SU-DHL-6 (cell line): ENCODE data around the gene RBPMS2.

Experiments used
- CTCF ChIP-seq: fragments of 200-600 bp; sonication (generic); IDR thresholded peaks from one replicate; pipeline ENCODE4 v1.5.1; 2017; ENCODE audit warnings: antibody characterized with exemption, mild to moderate bottlenecking, low read length, moderate library complexity; ENCODE audit not compliant: insufficient read depth, poor library complexity, severe bottlenecking
- EZH2phosphoT487 ChIP-seq: fragments of 200-600 bp; sonication (generic), shearing (Covaris generic); conservative IDR thresholded peaks from 2 replicates; pipeline ENCODE4 v1.6.1; 2018; ENCODE audit warnings: mild to moderate bottlenecking, antibody characterized with exemption, low read length, moderate library complexity, mixed read lengths

GRCh38 chr15:64773606-64774005, 1.8 kb downstream of the RBPMS2 start:
- TF ChIP-seq CTCF (no peak), EZH2phosphoT487 (no peak)
